Measurements from ENCODE around the gene R3HCC1L.

Gene R3HCC1L

DNA sequence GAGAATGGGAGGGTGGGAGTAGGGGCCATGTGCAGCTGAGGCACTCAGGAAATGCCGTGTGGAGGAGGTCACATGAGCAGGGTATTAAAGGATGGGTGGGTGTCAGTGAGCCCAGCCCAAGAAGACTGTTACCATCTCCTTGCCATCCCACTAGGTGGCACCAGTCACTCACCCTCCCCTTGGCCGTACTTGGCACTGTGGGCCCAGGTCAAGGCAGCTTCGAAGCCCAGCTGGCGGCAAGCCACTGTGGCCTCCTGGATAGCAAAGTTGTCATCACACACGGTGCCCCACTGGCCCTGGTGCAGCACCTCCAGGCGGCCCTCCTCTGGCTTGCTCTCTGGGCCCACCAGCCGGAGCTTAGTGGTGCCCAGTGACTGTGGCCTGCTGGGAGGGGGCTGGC lies 128.1 kb downstream of the R3HCC1L start:
- DNase-seq, result no peak

DNA sequence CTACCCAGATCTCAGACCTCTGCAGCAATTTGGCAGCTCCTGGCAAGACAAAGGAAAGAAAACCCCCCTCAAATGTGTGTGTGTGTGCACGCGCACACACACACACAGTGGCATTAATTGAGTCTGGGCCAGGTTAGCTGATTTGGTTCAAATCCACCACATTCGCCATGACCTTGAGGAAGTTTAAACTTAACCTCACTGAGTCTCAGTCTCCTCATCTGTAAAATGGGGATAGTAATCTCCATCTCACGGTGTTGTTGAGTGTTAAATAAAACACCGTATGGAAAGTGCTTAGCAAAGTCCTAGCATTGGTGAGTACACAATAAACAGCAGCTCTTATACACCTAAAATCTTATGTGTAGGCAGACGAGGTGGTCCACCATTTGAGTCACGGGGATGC lies 128.6 kb downstream of the R3HCC1L start:
- DNase-seq, result no peak

DNA sequence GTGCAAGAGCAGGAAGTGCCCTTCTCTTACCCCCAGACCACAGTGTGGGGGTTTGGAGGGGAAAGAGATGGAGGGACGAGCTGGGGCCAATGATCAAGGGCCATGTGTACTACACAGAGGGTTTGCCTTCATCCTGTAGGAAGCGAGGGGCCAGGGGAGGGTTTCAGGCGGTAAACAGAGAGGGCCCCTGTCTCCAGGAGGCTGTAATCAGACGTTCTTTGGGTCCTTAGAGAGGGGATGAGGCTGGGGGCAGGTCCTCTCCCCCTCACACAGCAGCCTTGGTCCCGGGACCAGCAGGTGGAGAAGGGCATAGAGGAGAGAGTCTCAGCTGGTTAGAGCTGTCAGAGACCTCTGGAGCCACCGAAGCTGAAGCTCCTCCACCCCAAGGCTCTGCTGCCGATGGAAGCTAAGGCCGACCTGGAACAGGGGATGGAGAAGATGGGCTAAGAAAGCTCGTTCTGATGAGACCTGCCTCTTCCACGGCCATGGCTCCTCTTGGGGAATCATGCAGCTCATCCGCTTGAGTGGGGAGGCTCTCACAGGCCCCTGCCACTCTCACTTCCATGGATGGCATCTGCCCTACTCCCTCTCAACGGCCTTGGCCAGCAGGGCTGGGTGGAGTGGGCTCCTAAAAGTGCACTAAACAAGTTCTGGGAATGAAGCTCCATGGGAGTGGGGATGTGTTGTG lies 130.1 kb downstream of the R3HCC1L start:
- no peak for DNase-seq

DNA sequence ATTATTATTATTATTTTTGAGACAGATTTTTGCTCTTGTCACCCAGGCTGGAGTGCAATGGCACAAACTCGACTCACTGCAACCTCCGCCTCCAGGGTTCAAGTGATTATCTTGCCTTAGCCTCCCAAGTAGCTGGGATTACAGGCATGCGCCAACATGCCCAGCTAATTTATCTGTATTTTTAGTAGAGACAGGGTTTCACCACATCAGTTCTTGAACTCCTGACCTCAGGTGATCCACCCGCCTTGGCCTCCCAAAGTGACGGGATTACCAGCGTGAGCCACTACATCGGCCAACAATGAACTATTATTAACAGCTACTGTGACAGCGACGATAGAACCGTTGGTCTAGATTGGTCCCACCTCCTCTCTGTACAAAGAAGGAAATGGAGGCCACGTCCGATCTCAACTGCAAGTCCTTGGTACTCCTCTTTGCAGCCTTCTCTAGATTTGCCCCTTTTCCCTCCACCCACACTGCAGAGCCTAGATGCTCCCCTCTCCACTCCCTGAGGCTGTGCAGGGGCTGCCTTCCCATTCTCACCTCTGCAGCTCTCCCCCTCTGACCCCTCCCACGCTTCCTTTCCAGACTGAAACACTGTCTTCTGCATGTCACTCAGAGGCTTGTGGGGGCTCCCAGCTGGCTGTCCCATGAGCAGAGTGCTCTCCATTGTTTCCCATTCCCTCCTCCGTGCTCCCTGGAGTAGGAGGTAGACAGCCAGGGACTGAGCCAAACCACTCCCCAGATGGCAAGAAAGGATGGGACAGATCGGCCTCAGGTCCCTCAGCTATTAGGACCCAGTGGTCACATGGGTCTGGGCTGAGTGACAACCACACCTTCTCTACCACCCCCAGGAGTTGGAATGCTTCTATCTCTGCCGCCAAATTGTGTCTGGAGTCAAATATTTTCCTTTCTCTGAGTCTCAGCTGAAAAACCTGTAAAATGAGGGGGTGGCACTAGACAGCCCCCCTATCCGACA lies 131.2 kb downstream of the R3HCC1L start:
- peak; percentile 51 for DNase-seq

DNA sequence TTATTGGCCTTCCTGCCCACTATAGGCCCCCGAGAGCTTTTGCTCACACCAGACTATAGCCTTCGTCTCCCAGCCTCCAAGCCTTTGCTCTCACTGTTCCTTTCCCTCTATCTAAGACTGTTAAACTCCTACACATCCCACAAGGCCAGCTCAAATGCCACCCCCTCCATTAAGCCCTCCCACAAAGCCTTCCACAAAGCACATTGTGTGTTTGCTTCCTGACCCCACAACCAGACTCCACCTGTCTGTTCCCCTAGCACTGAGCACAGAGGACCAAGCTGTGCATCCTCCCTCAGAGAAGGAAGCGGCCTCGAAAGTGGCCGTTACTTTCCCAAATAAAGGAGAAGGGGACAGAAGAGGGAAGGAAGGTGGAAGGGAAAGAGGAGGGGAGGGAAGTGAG lies 132.2 kb downstream of the R3HCC1L start:
- DNase-seq, result no peak

DNA sequence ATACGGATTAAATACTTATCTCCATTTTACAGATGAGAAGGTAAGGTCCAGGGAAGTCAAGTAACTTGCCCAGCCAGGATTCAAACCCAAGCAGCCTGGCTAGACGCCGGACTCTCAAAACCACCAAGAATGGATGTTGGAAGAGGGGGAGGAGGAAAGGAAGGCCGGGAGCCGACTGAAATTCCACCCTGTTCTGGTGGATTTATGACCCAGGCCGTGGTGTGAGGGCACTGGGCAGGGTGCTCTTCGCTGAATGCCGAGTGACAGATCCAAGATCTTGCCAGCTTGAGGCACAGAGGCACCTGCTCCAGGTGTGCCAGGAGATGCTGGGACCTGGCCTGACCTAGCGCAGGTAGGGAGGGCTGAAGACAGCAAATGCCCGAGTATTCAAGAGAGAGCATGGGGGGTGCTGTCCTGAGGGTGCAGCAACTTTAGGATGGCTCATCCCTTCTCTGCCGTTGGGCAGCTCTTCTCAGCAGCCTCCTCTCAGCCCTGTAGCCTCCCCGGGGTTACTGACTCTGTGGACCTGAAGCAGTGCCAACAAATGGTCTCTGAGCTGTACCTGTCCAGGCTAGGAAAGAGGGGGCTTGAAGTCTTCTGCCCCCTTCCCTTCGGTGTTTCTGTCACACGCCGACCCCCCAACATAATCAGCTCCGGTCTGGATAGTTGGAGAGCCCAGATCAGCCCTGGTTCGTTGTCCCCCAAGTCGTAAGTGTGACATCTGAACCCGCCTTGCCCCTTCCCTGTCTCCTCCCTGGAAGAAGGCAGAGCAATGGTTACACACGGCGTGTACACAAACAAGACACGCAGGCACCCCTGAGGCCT lies 132.8 kb downstream of the R3HCC1L start:
- DNase-seq, result peak; percentile 52

DNA sequence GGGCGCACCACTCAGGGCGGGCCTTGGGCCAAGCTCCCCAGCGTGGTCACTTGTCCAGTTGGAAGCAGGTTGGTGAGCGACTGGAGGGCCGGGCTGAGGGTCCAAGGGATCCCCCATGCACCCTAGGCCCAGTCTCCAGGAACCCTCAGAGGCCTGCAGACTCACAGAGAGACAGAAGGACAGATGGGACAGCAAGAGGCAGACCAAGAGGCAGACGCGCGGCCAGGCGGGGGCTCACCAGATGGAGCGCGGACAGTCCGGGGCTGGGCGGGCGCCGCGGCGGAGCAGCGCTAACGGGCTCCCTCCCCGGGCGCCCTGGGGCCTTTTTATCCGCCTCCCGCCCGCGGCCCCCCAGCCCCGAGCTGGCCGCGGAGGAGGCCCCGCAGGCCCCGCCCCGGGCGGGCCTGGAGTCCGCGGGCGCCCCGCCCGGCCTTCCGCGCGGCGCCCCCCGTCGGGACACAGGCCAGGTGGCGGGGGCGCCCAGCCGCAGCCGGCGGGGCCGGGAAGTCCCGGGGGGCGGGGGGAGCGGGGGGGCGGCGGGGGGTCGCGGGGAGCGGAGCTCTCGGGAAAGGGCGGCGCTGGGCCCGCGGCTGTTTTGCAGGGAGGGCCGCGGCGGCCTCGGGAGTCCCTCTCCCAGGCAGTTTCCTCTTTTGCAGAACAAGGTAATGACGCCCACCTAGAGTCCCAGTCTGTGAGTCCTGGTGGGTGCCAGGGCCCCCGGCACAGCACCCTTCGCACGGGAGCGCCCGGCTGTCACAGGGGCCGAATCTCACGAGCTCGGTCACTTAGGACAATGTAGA lies 133.6 kb downstream of the R3HCC1L start, which contains the start of gene LOXL4:
Gene LOXL4, minus strand, starts transcription at position 301 of the 800 bp plus-strand sequence. CDS start 5,175 bp downstream, outside the sequence.
- peak; percentile 81 for DNase-seq

DNA sequence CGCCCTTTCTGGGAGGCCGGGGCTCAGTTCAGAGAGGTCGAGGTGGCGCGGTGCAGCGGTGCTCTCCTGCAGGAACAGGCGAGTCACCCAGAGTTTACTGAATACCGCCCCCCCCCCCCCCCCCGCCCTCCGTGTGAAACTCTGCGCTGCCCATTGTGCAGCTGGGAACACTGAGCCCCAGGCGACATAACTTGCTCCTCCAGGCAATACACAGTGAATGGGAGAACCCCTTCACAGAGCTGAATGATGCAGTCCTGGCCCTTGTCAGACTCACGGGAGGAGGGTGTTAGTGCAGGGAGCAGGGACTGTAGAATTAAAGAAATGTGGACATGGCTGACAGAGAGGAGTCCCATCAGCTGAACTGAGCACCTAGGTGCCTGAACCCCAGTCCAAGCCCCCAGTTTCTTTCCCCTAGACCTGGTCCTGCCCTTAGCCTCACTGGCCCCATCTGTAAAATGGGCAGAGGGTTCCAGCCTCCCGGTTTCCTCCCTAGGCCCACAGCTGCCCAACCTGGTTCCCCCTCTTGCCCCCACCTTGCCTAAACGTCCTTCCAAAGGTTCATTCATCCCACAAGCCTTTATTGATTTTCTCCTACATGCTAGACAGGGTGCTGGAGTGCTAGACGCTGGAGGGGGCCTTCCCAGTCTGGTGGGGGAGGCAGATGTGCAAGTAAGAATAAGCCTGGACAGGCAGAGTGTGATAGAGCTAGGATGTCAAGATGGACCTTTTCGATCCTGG lies 134.4 kb downstream of the R3HCC1L start:
- no peak for DNase-seq

DNA sequence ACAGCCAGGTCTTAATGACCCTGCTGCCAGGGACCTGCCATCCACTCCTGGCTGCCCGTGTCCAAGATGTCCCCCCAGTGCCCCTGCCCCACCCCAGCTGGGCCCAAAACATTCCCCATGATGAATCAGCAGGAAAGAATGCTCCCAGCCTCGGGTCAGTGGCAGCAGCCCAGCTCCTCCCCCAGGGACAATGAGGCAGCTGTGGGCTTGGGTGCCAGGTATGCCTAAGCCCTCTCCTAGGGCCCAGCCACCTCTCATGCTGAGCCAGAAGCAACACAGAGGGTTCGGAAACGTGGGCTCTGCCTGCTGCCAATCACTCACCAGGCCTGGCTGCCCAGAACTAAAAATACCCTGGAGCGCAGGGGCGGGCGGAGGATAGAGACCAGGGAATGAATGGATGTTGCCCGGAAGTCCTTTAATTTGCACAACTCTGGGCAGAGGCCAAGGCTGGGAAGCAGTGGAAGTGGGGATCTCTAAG lies 135.0 kb downstream of the R3HCC1L start:
- no peak for DNase-seq

DNA sequence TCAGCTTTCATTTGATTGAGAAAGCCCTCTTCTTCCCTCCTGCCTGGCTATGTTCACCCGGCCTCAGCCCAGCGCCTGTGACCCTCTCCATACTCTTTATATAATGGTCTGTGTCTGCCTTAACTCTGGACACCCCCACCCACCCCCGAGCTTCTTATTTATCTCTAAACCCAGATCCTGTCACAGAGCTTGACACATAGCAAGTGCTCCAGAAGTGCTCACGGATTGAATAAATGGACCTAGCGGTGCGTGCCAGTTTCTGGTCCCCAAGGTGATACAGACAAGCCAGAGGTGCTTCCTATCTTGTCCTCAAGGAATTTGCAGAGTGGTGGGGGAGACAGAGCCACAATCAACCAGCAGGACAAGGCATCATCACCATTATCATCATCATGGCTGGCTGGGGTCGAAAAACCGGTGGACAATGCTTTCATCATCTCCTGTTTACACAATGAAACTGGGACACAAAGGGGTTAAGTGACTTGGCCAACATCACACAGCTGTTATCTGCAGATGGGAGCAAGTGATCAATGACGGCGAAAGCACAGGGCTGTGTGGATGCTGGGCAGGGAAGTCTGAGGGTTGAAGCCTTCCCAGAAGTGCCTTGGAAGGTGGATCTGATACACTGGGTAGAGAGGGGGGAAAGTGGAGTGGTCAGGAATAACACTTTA lies 135.8 kb downstream of the R3HCC1L start:
- peak; percentile 65 for DNase-seq

DNA sequence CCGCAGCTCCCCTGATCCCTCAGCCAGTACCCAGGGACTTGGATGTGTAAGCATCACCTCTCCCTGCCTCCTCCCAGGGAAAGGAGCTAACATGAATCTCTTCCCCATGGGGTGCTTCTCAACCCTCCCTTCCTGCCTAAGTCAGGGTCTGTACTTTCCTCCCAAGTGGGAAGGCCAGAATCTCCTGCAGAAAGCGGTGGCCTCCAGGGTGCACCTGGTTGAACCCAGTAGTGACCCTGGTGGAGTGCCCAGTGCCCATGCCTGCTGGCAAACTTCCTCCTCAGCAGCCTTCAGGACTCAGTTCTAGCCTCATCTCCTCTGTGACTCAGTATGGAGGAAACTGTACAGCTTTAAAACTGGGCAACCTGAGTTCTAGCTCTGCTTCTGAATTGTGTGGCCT lies 136.3 kb downstream of the R3HCC1L start:
- no peak for DNase-seq

DNA sequence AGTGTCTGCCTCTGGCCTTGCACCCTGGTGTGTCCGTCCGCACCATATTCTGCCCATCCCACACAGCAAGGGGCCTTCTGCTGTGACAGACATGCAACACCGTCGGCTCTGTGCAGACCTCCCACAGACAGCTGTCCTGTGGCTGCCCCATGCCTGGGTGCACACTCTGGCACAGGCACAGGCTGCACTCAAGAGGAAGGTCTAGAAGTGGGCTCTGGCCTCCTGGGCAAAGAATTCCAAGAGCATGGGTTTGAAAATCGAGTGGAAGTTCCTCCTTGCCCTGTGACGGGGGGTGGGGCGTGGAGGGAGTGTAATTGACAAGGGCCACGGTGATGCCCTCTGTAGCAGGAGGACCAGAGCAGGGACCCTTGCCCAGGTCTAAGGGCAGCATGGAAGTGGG lies 137.8 kb downstream of the R3HCC1L start:
- no peak for DNase-seq

DNA sequence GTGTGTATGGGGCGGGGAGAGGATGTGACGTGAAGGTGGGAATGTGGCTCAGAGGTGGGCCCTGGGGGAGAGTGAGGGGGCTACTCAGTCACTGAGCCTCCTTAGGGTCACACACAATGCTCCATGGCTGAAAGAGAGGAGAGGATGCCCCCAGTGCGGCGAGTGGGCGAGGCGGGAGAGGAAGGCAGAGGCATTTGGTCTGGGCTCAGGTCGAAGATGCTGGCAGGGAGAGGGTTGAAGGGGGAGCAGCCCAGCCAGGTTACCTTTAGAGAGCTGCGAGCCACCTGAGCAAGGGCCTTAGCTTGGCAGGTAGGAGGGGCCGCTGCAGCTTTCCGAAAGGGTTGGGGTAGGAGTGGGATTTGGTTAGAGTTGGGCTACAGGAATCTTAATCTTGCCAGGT lies 138.2 kb downstream of the R3HCC1L start:
- DNase-seq, result no peak

DNA sequence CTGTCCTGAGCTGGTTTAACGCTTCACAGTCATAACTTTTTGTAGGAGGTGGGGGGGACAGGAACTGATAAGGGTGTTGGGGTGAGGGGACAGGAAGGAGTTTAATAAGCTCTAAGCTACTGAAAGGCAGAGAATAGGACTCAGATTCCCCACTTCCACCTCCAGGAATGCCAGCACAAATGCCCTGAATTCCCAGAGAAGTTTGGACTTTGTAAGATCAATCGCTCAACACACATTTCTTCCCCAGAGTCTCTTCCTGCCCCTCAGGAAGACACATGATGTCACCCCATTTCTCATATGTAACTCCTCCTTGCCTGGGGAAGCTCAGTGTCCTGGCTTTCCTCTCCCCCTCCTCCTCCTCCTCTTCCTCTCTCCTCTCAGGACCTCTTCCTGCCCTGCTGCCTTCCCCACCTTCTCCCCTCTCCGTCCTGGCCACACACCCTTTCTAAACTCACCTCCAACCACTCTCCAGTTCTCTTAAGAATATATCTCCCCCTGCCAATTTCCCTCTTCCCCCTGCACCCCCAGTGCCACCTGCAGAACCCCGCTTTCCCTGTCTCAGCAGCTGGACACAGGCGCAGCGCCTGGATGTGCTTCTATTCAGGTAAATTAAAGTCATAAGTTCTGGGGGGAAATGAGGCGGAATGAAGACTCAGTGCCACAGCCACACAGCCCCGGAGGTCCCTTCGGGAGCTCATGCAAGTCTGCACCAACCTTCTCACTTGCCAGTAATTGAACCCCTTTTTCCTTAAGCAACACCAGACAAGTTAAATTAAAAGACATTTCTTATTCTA lies 138.8 kb downstream of the R3HCC1L start:
- DNase-seq, result no peak

DNA sequence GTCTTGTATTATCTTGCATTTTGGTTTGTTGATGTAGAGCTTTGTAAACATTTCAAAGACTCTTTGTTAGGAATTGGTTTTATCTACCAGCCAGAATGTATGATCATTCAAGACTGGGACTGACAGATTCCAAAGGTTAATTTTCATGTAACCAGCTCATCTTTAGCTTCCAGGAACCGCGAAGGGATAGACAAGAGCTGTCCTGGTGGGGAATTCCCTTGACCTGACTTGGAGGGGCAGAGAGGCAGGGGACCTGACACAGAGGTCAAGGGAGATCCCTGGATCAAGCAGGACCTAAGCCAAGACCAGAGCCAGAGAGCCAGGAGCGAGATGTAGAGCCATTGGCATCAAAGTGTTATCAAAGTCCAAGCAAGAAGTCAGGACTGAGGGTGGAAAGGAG lies 140.1 kb downstream of the R3HCC1L start:
- DNase-seq, result no peak

DNA sequence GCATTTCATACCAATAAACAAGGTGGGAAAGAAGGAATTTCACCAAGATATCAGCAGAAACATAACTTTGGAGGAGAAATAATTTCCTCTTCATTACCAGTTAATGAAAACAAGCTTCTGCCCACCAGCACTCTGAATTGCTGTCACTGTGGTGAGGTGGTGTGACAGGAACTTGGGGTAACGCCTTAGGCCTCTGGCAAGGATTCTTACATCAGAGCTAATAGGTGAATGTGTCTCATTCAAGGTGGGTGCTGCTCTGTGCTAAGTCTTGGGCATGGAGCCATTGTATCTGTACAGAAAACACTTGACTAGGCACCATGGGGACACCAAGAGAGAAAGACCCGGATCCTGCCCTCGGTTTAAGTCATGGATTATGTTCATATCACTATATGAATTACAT lies 141.9 kb downstream of the R3HCC1L start:
- no peak for DNase-seq

DNA sequence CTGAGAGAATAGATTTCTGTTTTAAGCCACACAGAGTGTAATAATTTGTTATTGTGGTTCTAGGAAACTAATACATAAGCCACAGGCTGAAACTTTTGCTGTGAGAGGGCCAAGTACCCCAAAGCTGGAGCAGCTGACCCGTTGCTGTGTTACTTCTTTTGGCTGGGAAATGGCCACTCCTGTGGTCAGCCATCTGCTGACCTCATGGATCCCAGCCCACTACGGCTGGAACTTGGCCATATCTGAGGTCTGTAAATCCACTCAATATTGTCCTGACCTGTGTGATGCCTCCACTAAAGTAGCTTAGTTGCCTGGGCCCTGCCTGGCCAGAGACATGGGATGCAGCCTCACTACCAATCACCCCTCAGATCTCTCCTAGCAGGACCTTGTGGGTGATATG lies 151.0 kb downstream of the R3HCC1L start:
- no peak for DNase-seq

DNA sequence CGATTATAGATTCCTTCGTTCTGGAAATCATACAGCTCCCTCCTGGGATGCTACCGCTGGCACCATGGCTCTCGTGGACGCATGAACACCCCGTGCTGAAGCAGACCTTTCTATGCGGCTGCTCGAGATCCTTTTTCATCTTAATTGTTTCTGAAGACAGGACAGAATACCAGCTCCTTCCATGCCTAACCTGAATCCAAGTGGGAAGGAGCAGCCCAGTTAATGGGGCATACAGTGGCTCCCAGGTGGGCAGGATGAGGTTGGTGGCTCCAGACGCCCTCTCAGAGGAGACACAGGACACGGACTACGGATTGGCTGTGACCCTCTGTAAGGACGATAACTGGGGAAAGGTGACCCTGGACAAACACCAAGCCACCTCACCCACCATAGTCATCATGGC lies 152.0 kb downstream of the R3HCC1L start:
- DNase-seq, result no peak

DNA sequence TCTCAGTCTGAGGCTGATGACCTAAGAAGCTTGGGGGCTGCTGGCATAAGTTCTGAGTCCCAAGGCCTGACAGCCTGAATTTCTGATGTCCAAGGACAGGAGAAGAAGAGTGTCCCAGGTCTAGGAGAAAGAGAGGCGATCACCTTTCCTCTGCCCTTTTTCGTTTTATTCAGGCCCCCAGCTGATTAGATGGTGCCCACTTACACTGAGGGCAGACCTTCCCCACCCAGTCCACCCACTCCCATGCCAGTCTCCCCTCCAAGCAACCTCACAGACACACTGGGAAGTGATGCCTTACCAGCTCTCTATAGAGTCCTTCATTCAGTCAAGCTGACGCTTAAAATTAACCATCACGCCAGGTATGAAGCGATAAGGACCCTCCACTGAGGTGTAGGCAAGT lies 152.9 kb downstream of the R3HCC1L start:
- no peak for DNase-seq

DNA sequence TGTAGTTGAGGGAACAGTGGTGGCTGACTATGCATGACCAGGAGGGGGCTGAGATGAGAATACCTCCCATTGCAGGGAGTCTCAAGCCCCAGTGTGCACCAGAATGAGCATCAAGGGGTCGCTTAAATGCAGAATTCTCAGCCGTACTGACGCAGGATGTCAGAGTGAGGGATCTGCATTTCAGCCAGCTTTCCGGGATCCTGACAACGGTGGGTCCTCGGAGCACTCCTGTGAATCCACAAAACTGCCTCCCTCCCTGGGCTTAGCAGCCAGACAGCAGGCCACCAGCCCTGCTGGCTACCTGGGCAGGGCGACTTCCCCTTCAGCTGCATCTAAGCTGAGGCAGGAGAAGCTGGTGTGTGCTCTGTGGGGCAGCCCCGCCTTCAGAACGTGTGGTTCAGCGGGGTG lies 155.3 kb downstream of the R3HCC1L start:
- no peak for DNase-seq
